PC-3 (cell line): ENCODE results near the gene ARHGAP42. TPM values are rescaled to one million over a fixed set of nuclear protein-coding genes. Genes with fewer than 3 reads are reported as not detected.

Experiments used
- ATAC-seq: fragments of 200-7000 bp; cut with Tn5 transposase; 2 replicates; pipeline ENCODE4 v1.9.1; 2020; ENCODE audit warnings: mild to moderate bottlenecking, moderate library complexity
- BruUV-seq: library from RNA; stranded (reverse); fragments of 400-500 nt; replicated peaks from 2 replicates; lab custom pipeline; 2021; lab: Mats Ljungman, UMichigan
- CTCF ChIA-PET: fragments of 300-600 bp; sonication (Branson Sonifier 250); formaldehyde crosslinking; loops from one replicate; lab custom pipeline; 2022; ENCODE audit warnings: antibody characterized with exemption; lab: Charles Lee
- POLR2A ChIA-PET: fragments of 300-600 bp; sonication (Branson Sonifier 250); formaldehyde crosslinking; loops from one replicate; lab custom pipeline; 2022; ENCODE audit warnings: antibody characterized with exemption; ENCODE audit not compliant: unreplicated experiment; lab: Charles Lee
- DNase-seq: peaks from one replicate; pipeline ENCODE4 v3.0.0-alpha.2; 2015
- H2AFZ ChIP-seq: fragments of 300-600 bp; sonication (generic); 2 replicates; pipeline ENCODE4 v1.6.0; 2016; ENCODE audit warnings: antibody characterized with exemption, low read length
- H3F3A ChIP-seq: fragments of 300-600 bp; sonication (generic); one replicate; pipeline ENCODE4 v1.6.0; 2017; ENCODE audit warnings: antibody characterized with exemption, low read length, control low read depth, mild to moderate bottlenecking; ENCODE audit not compliant: unreplicated experiment
- H3K27ac ChIP-seq: fragments of 300-600 bp; sonication (generic); 2 replicates; pipeline ENCODE4 v1.5.1; 2016; ENCODE audit warnings: mild to moderate bottlenecking, low read length
- H3K27me3 ChIP-seq: fragments of 300-600 bp; sonication (generic); 2 replicates; pipeline ENCODE4 v1.6.1; 2016; ENCODE audit warnings: low read length, mixed read lengths
- H3K36me3 ChIP-seq: fragments of 300-600 bp; sonication (generic); 2 replicates; pipeline ENCODE4 v1.6.1; 2016; ENCODE audit warnings: low read depth, mixed run types, low read length, mixed read lengths
- H3K4me1 ChIP-seq: fragments of 300-600 bp; sonication (generic); 2 replicates; pipeline ENCODE4 v1.5.1; 2016; ENCODE audit warnings: low read length; ENCODE audit not compliant: insufficient read depth
- H3K4me2 ChIP-seq: fragments of 300-600 bp; sonication (generic); 2 replicates; pipeline ENCODE4 v1.6.0; 2016; ENCODE audit warnings: low read length
- H3K4me3 ChIP-seq: fragments of 300-600 bp; sonication (generic); 2 replicates; pipeline ENCODE4 v1.5.1; 2016; ENCODE audit warnings: mild to moderate bottlenecking, low read length, mixed read lengths
- H3K79me2 ChIP-seq: fragments of 300-600 bp; sonication (generic); 2 replicates; pipeline ENCODE4 v1.6.1; 2017; ENCODE audit warnings: low read length, mixed read lengths
- H3K9ac ChIP-seq: fragments of 300-600 bp; sonication (generic); 2 replicates; pipeline ENCODE4 v1.6.0; 2016; ENCODE audit warnings: mild to moderate bottlenecking, low read length
- H3K9me2 ChIP-seq: fragments of 300-600 bp; sonication (generic); replicated peaks from 2 replicates; pipeline ENCODE4 v1.6.1; 2016; ENCODE audit warnings: mixed run types, low read length, mixed read lengths
- H3K9me3 ChIP-seq: fragments of 300-600 bp; sonication (generic); 2 replicates; pipeline ENCODE4 v1.6.1; 2016; ENCODE audit warnings: low read length, mixed read lengths
- H4K20me1 ChIP-seq: fragments of 300-600 bp; sonication (generic); 2 replicates; pipeline ENCODE4 v1.6.1; 2016; ENCODE audit warnings: low read length, mixed read lengths
- EZH2 ChIP-seq: fragments of 300-600 bp; sonication (generic); IDR thresholded peaks from one replicate; pipeline ENCODE4 v1.6.1; 2017; ENCODE audit warnings: antibody characterized with exemption, mild to moderate bottlenecking, low read length; ENCODE audit not compliant: unreplicated experiment
- EZH2phosphoT487 ChIP-seq: fragments of 300-600 bp; sonication (generic); IDR thresholded peaks from 2 replicates; pipeline ENCODE4 v1.6.1; 2018; ENCODE audit warnings: mild to moderate bottlenecking, antibody characterized with exemption, low read length, borderline replicate concordance
- intact Hi-C: fragments of 100-400 bp; cut with micrococcal nuclease; formaldehyde crosslinking; loops from 2 replicates; pipeline ENCODE4 v1.9.0; 2023
- total RNA-seq: library from RNA; depleted of rRNA; stranded (reverse); fragments of >200 nt; gene quantifications from 2 replicates; pipeline ENCODE4 v1.2.3, GENCODE V29; 2014
- TF ChIP-seq, protein P1 (sequence below): fragments of 300-600 bp; sonication (generic); conservative IDR thresholded peaks from 2 replicates; pipeline ENCODE4 v1.5.1; 2017; ENCODE audit warnings: antibody characterized with exemption, low read depth, mild to moderate bottlenecking, low read length

ARHGAP42 gene
- total RNA-seq, 1 experiment from 2014 or later = 12.1 TPM

DNA sequence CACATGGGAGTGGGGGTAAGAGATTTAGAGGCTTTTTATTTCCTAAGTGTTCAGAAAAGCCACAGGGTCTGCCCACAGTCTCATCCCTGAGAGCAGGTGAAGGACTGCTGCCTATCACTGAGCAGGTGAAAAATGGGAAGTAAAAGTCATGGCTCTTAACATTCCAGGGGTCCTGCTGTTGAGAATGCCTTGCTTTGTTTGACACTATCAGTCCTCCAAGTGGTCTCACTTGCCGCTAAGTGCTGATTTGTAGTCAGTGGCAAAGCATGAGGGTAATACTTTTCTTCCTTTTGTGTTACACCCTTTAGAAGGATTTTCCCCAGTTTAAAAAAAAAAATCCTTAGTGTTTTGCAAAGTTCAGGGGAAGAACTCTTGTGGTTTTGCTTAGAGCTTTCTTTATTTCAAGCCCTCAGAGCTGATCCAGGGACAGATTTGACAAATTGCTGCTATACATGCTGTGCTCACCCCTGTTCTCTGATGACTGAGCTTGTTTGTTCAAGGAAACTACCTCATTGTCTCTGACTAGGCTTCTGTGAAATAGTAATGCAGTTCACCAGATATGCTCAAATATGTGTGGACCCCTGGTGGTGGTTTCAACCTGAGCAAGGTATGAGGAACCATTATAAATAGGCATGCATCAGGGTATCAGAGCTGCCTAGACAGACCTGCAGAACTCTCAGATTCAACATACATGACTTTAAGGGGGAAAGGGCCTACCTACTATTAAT, 141.0 kb downstream of the ARHGAP42 start:
- Histone ChIP-seq H3K9me2 (no peaks in the 10 kb centered on the region), H3K4me1 (peaks cover 46% of the 10 kb centered on the region), H3K9me3 (no peaks in the 10 kb centered on the region), H2AFZ (no peak overlapping the region), H3K36me3 (no peaks in the 10 kb centered on the region), H3K4me2 (peak overlapping the region; percentile 66), H3K27me3 (no peaks in the 10 kb centered on the region), H3K27ac (peak overlapping the region; percentile 93), H3K9ac (peak overlapping the region; percentile 69), H3F3A (no peaks in the 10 kb centered on the region), H3K79me2 (peaks cover 21% of the 10 kb centered on the region; the same call in 1 of the 2 replicates), H3K4me3 (no peak overlapping the region), H4K20me1 (no peaks in the 10 kb centered on the region)
- BruUV-seq = TSS peak; percentile 93
- POLR2A ChIA-PET = interaction anchor here (0.6 to 1.0 kb wide), 3 partner anchors 52 to 145 kb away, joined by 3 to 11 read pairs (median 3); no protein-coding TSS in a partner anchor
- DNase-seq = peak; percentile 97
- CTCF ChIA-PET = interaction anchor here (0.6 to 1.2 kb wide), 13 partner anchors 11 to 1114 kb away, joined by 3 to 12 read pairs (median 4); no protein-coding TSS in a partner anchor
- intact Hi-C loops = loop anchor here (1.0 kb wide), 3 partner anchors 26 to 146 kb away; no protein-coding TSS in a partner anchor
- ATAC-seq = peak; percentile 86
- TF ChIP-seq, protein P1, sequence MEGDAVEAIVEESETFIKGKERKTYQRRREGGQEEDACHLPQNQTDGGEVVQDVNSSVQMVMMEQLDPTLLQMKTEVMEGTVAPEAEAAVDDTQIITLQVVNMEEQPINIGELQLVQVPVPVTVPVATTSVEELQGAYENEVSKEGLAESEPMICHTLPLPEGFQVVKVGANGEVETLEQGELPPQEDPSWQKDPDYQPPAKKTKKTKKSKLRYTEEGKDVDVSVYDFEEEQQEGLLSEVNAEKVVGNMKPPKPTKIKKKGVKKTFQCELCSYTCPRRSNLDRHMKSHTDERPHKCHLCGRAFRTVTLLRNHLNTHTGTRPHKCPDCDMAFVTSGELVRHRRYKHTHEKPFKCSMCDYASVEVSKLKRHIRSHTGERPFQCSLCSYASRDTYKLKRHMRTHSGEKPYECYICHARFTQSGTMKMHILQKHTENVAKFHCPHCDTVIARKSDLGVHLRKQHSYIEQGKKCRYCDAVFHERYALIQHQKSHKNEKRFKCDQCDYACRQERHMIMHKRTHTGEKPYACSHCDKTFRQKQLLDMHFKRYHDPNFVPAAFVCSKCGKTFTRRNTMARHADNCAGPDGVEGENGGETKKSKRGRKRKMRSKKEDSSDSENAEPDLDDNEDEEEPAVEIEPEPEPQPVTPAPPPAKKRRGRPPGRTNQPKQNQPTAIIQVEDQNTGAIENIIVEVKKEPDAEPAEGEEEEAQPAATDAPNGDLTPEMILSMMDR = peak; percentile 85
- TF ChIP-seq EZH2phosphoT487 = no peak

DNA sequence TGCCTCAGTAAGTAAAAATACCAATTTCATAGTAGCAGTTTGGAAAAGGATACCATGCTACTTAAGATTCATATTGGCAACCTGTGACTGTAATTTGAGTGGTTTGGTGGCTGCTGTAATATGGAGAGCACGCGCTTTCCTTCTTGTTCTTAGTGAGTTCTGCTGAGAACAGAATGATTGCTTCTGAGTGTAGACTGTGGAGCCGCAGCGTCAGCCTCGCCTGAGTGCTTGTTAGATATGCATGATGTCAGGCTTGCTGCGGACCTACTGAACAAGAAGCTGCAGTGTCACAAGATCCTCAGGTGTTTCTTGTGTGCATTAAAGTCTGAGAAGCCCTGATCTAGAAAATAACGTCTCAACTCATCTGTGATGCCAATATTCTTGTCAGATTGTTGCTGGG, 143.2 kb downstream of the ARHGAP42 start:
- H3K79me2 ChIP-seq = peaks cover 21% of the 10 kb centered on the region; the same call in 1 of the 2 replicates
- POLR2A ChIA-PET = no interaction called here
- BruUV-seq = no TSS peak
- peak overlapping the region; percentile 77 for H3K27ac ChIP-seq
- no peaks in the 10 kb centered on the region for H3K9me2 ChIP-seq
- intact Hi-C loops = no loop called here
- H3K36me3 ChIP-seq = no peaks in the 10 kb centered on the region
- H2AFZ ChIP-seq = no peak overlapping the region
- CTCF ChIA-PET = interaction anchor here (1.4 kb wide), 1 partner anchor 149 kb away, joined by 6 read pairs; no protein-coding TSS in a partner anchor
- H3K4me1 ChIP-seq = peaks cover 52% of the 10 kb centered on the region
- TF ChIP-seq EZH2 = no peak
- TF ChIP-seq, protein P1 = no peak
- no peak for TF ChIP-seq EZH2phosphoT487
- H3K9me3 ChIP-seq = no peaks in the 10 kb centered on the region
- no peak for DNase-seq
- H3K9ac ChIP-seq = no peak overlapping the region
- H3K4me3 ChIP-seq = no peak overlapping the region
- H3K4me2 ChIP-seq = peak overlapping the region; percentile 66; the same call in 1 of the 2 replicates
- ATAC-seq = no peak
- H4K20me1 ChIP-seq = no peaks in the 10 kb centered on the region
- H3K27me3 ChIP-seq = no peaks in the 10 kb centered on the region
- H3F3A ChIP-seq = no peaks in the 10 kb centered on the region
